HL-60 (cell line): ENCODE data around the gene SLC24A3.

Experiments
- CTCF ChIP-seq: IDR thresholded peaks from one replicate; pipeline ENCODE4 v1.5.1; 2011; ENCODE audit warnings: low read length, control low read depth, inconsistent platforms; ENCODE audit not compliant: insufficient read depth
- GABPA ChIP-seq: IDR thresholded peaks from 2 replicates; pipeline ENCODE4 v1.6.1; 2012; ENCODE audit warnings: low read depth
- POLR2AphosphoS5 ChIP-seq: IDR thresholded peaks from 2 replicates; pipeline ENCODE4 v1.6.1; 2012; ENCODE audit warnings: low read depth
- SPI1 ChIP-seq: IDR thresholded peaks from 2 replicates; pipeline ENCODE4 v1.6.1; 2012; ENCODE audit warnings: low read depth, mild to moderate bottlenecking, borderline replicate concordance
- TF ChIP-seq, protein P1 (sequence below): IDR thresholded peaks from 2 replicates; pipeline ENCODE4 v1.6.1; 2012; ENCODE audit warnings: low read depth; ENCODE audit not compliant: insufficient replicate concordance

DNA sequence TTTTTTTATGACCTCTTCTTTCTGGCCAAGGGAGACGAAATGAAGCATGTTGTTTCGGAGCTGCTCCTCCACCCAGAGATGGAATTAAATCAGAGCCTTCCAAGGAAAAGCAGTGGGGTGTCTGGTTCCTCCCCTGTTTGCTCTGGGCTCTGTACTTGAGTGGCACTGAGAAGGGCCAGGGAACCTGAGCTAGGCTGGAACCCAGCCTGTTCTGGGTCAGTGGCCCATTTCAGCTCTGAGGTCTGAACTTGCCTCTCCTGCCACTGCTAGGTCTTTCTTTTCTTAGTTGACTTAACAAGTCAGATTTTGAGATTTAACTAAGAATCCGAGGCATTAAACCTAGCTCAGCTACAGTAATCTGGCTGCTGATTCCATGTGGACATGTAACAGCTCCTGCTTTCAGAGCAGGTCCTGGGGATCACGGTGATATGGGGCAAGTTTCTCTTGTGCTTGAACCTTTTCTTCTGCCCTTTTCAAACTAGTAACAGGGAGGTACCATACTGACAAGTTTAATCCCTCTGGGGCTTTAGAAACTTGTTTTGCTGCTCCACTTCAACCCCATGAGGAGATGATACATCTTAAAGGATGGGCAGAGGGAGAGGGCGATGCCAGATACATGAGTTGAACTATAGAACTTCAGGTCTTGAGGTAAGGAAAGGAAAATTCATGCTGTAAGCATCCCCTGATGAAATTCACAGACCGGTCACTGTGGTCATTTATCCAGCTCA lies 101.1 kb downstream of the SLC24A3 start:
- TF ChIP-seq CTCF: no peak
- TF ChIP-seq POLR2AphosphoS5: no peak
- no peak for TF ChIP-seq GABPA
- TF ChIP-seq, protein P1, sequence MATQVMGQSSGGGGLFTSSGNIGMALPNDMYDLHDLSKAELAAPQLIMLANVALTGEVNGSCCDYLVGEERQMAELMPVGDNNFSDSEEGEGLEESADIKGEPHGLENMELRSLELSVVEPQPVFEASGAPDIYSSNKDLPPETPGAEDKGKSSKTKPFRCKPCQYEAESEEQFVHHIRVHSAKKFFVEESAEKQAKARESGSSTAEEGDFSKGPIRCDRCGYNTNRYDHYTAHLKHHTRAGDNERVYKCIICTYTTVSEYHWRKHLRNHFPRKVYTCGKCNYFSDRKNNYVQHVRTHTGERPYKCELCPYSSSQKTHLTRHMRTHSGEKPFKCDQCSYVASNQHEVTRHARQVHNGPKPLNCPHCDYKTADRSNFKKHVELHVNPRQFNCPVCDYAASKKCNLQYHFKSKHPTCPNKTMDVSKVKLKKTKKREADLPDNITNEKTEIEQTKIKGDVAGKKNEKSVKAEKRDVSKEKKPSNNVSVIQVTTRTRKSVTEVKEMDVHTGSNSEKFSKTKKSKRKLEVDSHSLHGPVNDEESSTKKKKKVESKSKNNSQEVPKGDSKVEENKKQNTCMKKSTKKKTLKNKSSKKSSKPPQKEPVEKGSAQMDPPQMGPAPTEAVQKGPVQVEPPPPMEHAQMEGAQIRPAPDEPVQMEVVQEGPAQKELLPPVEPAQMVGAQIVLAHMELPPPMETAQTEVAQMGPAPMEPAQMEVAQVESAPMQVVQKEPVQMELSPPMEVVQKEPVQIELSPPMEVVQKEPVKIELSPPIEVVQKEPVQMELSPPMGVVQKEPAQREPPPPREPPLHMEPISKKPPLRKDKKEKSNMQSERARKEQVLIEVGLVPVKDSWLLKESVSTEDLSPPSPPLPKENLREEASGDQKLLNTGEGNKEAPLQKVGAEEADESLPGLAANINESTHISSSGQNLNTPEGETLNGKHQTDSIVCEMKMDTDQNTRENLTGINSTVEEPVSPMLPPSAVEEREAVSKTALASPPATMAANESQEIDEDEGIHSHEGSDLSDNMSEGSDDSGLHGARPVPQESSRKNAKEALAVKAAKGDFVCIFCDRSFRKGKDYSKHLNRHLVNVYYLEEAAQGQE: no peak
- no peak for TF ChIP-seq SPI1
